ENCODE data around the gene WDR26. TPM values are rescaled to one million over a fixed set of nuclear protein-coding genes. Genes with fewer than 3 reads are reported as not detected.
"Not testable (repeated sequence)": the region's sequence is repeated elsewhere in the genome, so short reads cannot be mapped to it uniquely, and the experiment has no call there.

Gene WDR26
- 41.2 and 58.0 TPM in 2 replicates for total RNA-seq (2014; rRNA removed; shearing (Covaris generic))

DNA sequence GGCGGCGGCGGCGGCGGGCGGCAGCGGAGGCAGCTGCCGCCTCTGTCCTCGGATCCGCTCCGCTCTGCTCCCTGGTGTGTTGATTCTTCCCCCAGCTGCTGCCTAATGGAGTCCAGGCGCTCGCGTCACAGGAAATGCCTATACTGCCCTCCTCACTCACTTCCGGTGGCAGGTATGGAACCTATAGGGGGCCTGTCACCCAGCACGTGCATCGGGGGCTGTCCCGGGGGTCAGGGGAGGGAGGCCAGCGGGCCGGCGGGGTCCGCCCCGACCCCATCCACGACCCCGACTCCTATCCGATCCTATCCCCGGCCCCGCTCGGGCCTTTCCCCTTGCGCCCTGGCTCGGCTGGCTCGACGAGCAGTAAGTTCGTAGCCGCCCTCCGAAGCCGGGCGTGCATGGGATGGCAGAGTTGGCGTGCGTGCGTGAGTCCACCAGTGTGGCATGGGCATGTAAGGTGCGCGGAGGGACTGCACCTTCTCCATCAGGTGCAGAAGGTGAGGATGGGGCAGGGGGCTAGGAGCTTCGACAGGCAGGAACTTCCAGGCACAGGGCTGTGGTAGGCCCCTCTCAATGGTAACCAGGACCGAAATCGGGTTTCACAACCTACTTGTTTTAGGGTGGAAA, at the start of gene WDR26:
Gene WDR26 (minus strand): TSS at position 107 of the 627 bp plus-strand sequence.
- H3K4me3 ChIP-seq (ENCODE audit: insufficient read depth, low read depth, low read length), result peak within 1 kb of the TSS; percentile 89
- peak; percentile 92 for DNase-seq
- H3K36me3 ChIP-seq (replicated peaks; ENCODE audit: control insufficient read depth, insufficient read depth, low read length), result peaks cover 2% of the 10 kb centered on the region
- H3K27me3 ChIP-seq (ENCODE audit: control insufficient read depth, insufficient read depth, low read length), result no peaks in the 10 kb centered on the region

DNA sequence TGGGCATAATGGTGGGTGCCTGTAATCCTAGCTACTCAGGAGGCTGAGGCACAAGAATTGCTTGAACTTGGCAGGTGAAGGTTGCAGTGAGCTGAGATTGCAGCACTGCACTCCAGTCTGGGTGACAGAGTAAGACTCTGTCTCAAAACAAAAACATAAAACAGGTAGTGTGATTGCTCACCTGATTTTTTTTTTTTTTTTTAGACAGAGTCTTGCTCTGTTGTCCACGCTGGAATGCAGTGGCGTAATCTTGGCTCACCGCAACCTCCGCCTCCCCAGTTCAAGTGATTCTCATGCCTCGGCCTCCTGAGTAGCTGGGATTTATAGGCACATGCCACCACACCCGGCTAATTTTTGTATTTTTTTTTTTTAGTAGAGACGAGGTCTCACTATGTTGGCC, 48.6 kb upstream of the WDR26 start:
- not testable (repeated sequence) for H3K4me3 ChIP-seq (ENCODE audit: insufficient read depth, low read depth, low read length); H3K27me3 ChIP-seq (ENCODE audit: control insufficient read depth, insufficient read depth, low read length); H3K36me3 ChIP-seq (replicated peaks; ENCODE audit: control insufficient read depth, insufficient read depth, low read length); DNase-seq

DNA sequence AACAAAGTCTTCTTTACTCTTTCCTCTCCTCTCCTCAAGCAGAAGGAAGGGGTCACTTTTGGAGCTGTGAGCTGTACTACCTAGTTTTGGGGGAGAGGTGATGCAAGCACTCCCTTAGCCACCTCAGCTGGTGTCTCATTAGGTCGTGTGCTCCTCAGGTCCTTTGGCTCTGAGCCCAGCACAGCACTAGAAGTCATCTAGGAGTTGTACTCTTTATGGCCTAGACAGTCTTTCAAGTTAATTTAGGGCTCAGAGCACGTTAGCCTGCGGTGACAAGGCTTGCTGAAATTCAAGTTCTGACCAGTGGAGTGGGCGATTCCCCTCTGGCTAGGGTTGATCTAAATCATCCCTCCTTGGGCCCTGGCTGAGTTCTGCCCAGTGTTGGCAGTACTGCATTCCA, 48.0 kb upstream of the WDR26 start:
- Histone ChIP-seq H3K4me3 (ENCODE audit: insufficient read depth, low read depth, low read length) (no peak overlapping the region), H3K36me3 (replicated peaks; ENCODE audit: control insufficient read depth, insufficient read depth, low read length) (no peaks in the 10 kb centered on the region), H3K27me3 (ENCODE audit: control insufficient read depth, insufficient read depth, low read length) (no peaks in the 10 kb centered on the region)
- no peak for DNase-seq

DNA sequence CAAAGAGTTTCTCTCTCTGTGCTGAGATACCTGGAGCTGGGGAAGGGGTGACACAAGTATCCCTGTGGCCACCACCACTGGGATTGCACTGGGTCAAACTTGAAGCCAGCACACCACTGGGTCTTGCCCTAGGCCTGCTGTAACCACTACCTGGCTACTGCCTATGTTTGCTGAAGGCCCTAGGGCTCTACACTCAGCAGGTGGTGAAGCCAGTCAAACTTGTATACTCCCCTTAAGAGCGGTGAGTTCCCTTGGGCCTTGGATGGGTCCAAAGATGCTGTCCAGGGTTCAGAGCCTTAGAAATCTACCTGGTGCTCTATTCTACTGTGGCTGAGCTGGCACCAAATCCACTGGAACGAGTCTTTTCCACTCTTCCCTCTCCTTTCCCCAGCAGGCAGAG, 47.0 kb upstream of the WDR26 start:
- no peak for DNase-seq

DNA sequence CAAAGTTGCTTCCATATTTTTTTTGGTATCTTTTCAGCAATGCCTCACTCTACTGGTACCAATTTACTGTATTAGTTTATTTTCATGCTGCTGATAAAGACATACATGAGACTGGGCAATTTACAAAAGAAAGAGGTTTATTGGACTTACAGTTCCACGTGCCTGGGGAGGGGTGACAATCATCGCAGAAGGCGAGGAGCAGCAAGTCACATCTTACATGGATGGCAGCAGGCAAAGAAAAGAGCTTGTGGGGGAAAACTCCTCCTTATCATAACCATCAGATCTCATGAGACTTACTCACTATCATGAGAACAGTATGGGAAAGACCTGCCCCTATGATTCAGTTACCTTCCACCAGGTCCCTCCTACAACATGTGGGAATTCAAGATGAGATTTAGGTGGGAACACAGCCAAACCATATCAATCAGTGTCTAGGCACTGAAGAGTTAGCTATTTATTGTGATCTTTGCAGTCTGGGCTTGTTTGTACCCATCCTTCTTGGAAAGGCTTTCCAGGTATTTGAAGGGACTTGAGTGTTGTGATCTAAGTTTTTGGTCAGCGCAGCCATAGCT, 46.4 kb upstream of the WDR26 start:
- DNase-seq; H3K4me3 ChIP-seq (ENCODE audit: insufficient read depth, low read depth, low read length); H3K27me3 ChIP-seq (ENCODE audit: control insufficient read depth, insufficient read depth, low read length); H3K36me3 ChIP-seq (replicated peaks; ENCODE audit: control insufficient read depth, insufficient read depth, low read length): not testable (repeated sequence)

More for the DNA sequence above, 47.0 kb upstream of the WDR26 start:
- no peak overlapping the region for H3K4me3 ChIP-seq (ENCODE audit: insufficient read depth, low read depth, low read length)
- no peaks in the 10 kb centered on the region for H3K27me3 ChIP-seq (ENCODE audit: control insufficient read depth, insufficient read depth, low read length)
- no peaks in the 10 kb centered on the region for H3K36me3 ChIP-seq (replicated peaks; ENCODE audit: control insufficient read depth, insufficient read depth, low read length)

DNA sequence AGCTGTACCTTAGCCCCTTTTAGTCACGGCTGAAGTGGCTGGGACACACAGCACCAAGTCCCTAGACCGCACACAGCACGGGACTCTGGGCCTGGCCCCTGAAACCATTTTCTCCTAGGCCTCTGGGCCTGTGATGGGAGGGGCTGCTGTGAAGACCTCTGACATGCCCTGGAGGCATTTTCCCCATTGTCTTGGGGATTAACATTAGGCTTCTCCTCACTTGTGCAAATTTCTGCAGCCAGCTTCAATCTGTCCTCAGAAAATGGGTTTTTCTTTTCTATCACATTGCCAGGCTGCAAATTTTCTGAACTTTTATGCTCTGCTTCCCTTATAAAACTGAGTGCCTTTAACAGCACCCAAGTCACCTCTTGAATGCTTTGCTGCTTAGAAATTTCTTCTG, 45.6 kb upstream of the WDR26 start:
- H3K36me3 ChIP-seq (replicated peaks; ENCODE audit: control insufficient read depth, insufficient read depth, low read length); DNase-seq; H3K27me3 ChIP-seq (ENCODE audit: control insufficient read depth, insufficient read depth, low read length); H3K4me3 ChIP-seq (ENCODE audit: insufficient read depth, low read depth, low read length): not testable (repeated sequence)

DNA sequence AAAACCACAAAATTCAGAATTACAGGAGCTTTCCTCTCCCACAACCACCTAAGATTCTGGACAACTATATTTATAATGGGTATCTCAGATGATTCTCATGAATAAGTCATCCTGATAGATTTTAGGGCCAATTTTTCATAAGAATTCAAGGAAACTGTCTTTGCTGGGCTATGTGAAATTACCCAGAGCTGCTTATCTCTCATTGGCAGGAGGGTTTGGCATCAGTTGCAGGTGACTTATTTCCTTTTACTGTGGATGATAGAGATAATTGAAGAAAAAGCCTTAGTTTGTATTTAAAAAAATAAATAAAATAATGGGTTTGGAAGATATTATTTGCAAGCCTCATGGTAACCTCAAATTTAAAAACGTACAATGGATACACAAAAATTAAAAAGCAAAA, 38.2 kb upstream of the WDR26 start:
- no peaks in the 10 kb centered on the region for H3K27me3 ChIP-seq (ENCODE audit: control insufficient read depth, insufficient read depth, low read length)
- DNase-seq, result no peak
- no peaks in the 10 kb centered on the region for H3K36me3 ChIP-seq (replicated peaks; ENCODE audit: control insufficient read depth, insufficient read depth, low read length)
- no peak overlapping the region for H3K4me3 ChIP-seq (ENCODE audit: insufficient read depth, low read depth, low read length)

DNA sequence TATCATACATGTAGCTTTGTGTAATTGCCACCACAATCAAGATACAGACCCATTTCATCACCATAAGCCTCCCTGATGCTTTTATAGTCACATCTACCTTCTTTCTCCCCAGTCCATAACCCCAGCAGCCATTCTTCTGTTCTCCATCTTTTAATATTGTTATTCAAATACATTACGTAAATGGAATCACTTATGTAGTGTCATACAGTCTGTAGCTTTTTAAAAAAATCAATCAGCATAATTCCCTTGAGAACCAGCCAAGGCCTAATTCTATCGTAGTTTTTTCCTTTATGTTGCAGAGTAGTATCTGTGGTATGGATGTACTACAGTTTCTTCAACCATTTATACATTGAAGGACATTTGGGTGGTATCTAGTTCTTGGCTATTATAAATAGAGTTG, 31.6 kb upstream of the WDR26 start:
- H3K4me3 ChIP-seq (ENCODE audit: insufficient read depth, low read depth, low read length), result no peak overlapping the region
- DNase-seq, result no peak
- H3K27me3 ChIP-seq (ENCODE audit: control insufficient read depth, insufficient read depth, low read length), result no peaks in the 10 kb centered on the region

DNA sequence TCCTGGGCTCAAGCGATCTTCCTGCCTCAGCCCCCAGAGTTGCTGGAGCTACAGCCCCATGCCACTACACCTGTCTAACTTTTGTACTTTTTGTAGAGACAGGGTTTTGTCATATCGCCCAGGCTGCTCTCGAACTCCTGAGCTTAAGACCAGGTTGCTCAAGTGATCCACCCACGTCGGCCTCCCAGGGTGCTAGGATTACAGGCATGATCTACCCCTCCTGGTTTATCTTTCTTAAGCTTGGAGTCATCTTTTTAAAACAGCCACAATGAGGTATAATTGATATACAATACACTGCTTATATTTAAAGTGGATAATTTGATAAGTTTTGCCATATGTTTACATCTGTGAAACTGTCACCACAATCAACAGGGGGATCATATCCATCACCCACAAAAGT, 25.4 kb upstream of the WDR26 start:
- no peaks in the 10 kb centered on the region for H3K36me3 ChIP-seq (replicated peaks; ENCODE audit: control insufficient read depth, insufficient read depth, low read length)
- no peak overlapping the region for H3K4me3 ChIP-seq (ENCODE audit: insufficient read depth, low read depth, low read length)
- no peaks in the 10 kb centered on the region for H3K27me3 ChIP-seq (ENCODE audit: control insufficient read depth, insufficient read depth, low read length)
- no peak for DNase-seq

More for the DNA sequence above, 31.6 kb upstream of the WDR26 start:
- H3K36me3 ChIP-seq (replicated peaks; ENCODE audit: control insufficient read depth, insufficient read depth, low read length), result no peaks in the 10 kb centered on the region

DNA sequence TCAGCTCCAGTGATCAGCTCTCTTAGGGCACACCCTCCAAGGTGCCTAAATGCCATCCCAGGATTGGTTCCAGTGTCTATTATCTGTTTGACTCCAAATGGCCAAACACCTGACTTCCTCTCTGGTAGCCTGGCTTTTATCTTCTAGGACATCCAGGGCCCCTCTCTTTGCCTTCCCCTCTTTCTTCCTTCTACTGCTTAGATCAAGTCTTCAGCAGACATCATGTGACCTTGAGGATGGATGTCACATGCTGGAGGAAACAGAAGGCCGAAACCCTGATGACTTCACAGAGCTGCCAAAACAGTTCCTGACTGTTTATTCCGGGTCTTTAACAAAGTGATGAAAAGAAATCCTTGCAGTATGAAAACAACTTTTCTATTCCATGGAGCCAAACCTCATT, 24.4 kb upstream of the WDR26 start:
- DNase-seq, result no peak
- no peaks in the 10 kb centered on the region; the same call in 1 of the 2 replicates for H3K36me3 ChIP-seq (replicated peaks; ENCODE audit: control insufficient read depth, insufficient read depth, low read length)
- H3K4me3 ChIP-seq (ENCODE audit: insufficient read depth, low read depth, low read length), result no peak overlapping the region
- no peaks in the 10 kb centered on the region for H3K27me3 ChIP-seq (ENCODE audit: control insufficient read depth, insufficient read depth, low read length)

DNA sequence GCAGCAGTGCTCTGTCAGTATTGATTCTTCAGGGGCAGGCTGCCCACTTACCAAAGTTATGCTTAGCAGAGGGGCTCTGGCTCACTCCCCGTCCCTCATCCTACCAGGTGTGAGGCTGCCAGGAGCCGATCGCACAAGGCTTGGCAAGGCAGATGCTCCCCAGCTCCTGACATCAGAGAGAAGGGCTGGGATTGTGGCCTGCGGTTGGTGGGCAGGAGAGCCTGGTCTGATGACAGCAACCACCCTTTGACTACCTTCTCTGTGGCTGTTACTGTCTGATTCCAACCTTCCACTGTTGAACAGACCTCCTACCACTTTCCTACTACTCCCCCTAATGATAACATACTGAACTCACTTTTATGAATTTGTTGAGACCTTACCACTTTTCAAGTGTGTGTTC, 23.7 kb upstream of the WDR26 start:
- no peak overlapping the region for H3K4me3 ChIP-seq (ENCODE audit: insufficient read depth, low read depth, low read length)
- no peaks in the 10 kb centered on the region for H3K27me3 ChIP-seq (ENCODE audit: control insufficient read depth, insufficient read depth, low read length)
- DNase-seq, result no peak
- H3K36me3 ChIP-seq (replicated peaks; ENCODE audit: control insufficient read depth, insufficient read depth, low read length), result no peaks in the 10 kb centered on the region; the same call in 1 of the 2 replicates

DNA sequence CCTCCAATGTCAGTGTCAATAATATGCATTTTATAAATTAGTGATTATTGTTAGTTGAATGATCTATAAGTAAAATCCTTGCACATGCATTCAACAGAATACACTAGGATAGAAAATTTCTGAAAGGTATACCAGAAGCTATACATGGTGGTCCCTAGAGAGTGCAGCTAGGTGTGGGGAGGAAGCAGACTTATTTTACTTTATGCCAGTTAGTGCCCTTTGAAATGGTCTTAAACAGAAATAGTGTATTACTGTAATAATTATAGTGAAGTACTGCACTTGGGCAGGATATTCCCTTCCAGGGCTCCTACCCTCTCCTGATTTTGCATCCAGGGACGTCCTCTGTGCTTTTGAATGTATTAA, 23.2 kb upstream of the WDR26 start:
- no peak for DNase-seq
- Histone ChIP-seq H3K4me3 (ENCODE audit: insufficient read depth, low read depth, low read length) (no peak overlapping the region), H3K27me3 (ENCODE audit: control insufficient read depth, insufficient read depth, low read length) (no peaks in the 10 kb centered on the region), H3K36me3 (replicated peaks; ENCODE audit: control insufficient read depth, insufficient read depth, low read length) (no peaks in the 10 kb centered on the region; the same call in 1 of the 2 replicates)

DNA sequence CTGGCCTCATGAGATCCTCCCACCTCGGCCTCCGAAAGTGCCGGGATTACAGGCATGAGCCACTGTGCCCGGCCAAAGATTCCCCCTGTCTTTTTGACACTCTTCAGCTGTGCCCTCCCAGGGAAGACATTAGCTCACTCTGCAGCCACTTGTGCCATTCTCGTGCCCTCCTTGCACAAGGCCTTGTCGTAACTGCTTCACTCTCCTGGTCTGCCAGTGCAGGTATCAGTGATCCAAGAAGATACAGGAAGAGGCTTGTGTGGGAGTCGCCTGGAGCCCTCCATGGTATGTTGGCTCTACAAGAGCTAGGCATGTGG, 22.0 kb upstream of the WDR26 start:
- no peak overlapping the region for H3K4me3 ChIP-seq (ENCODE audit: insufficient read depth, low read depth, low read length)
- no peaks in the 10 kb centered on the region for H3K27me3 ChIP-seq (ENCODE audit: control insufficient read depth, insufficient read depth, low read length)

DNA sequence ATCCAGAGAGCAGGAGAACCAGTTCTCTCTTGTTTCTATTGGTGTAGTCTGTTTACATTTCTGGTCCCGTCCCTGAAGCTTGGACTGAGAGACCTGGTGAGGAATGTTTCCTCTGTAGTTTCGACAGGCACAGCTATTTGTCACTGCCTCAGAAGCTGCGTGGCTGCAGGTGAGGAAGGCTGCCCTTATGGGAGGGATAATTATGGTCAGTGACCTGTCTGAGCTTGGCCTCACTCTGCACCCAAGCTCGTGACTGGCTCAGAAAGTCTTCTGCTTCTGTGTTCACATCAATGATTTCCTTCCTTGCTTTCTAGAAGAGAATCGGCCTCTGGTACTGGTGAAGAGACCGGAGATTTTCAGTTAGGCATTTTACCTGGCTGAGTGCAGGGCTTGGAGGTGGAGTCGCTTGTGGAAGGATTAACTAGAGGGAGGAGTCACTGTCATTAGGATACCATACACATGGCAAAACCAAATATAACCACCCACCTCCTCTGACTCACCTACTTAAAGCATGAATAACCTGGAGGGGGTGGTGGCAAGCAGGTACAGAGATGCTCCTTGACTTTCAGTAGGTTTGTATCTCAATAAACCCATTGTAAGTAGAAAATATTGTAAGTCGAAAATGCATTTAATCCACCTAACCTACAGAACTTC, 19.9 kb upstream of the WDR26 start:
- Histone ChIP-seq H3K4me3 (ENCODE audit: insufficient read depth, low read depth, low read length) (no peak overlapping the region), H3K36me3 (replicated peaks; ENCODE audit: control insufficient read depth, insufficient read depth, low read length) (no peaks in the 10 kb centered on the region; the same call in 1 of the 2 replicates), H3K27me3 (ENCODE audit: control insufficient read depth, insufficient read depth, low read length) (no peaks in the 10 kb centered on the region)
- no peak for DNase-seq

More for the DNA sequence above, 22.0 kb upstream of the WDR26 start:
- DNase-seq, result no peak
- no peaks in the 10 kb centered on the region; the same call in 1 of the 2 replicates for H3K36me3 ChIP-seq (replicated peaks; ENCODE audit: control insufficient read depth, insufficient read depth, low read length)

DNA sequence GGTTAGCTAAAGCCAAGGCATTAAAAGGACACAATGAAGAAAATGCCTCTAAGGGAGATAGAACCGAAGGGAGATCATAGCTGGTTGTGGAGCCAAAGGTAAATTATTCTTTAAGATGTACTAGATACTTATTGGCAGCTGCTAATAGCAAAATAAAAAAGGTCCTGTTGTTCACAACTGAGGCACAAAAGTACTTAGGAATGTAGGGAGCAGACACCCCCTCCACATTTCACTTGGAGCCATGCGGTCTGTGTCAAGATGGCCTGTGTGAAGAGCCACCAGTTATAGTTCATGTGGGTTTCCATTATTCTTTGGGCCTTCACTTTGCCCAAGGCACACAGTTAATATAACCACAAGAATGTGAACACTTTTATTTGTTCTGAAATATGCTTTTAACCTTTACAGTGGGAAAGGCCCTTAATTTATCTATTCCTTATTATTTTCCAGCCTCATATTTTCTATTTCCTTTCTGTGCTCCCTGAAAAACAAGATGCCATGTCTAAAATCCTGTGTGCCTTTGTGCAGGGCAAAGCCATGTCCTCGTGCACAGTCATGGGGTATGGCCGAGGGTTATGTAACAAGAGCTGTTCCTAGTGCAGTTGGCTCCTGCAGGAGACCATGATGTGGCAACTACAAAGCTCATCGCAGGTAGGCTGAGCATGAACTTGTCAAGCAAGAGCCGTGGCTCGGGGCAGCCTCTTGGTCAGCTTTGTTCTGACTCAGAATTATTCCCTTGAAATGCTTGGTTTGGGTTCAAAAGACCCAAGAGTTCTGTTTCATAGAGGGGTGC, 16.2 kb upstream of the WDR26 start:
- no peaks in the 10 kb centered on the region; the same call in 1 of the 2 replicates for H3K36me3 ChIP-seq (replicated peaks; ENCODE audit: control insufficient read depth, insufficient read depth, low read length)
- no peak overlapping the region for H3K4me3 ChIP-seq (ENCODE audit: insufficient read depth, low read depth, low read length)
- H3K27me3 ChIP-seq (ENCODE audit: control insufficient read depth, insufficient read depth, low read length), result no peaks in the 10 kb centered on the region
- DNase-seq, result no peak
